A549 (cell line): ENCODE results near the gene RPS6KB1. TPM values are rescaled to one million over a fixed set of nuclear protein-coding genes. Genes with fewer than 3 reads are reported as not detected.
"Not testable (repeated sequence)": the region's sequence is repeated elsewhere in the genome, so short reads cannot be mapped to it uniquely, and the experiment has no call there.

Experiments
- ATAC-seq, 2 experiments: fragments of 200-7000 bp in 1 of 2; fragments of >200 bp in 1 of 2; cut with Nextera tagmentation in 1 of 2; cut with Tn5 transposase in 1 of 2; 3 replicates each; pipeline versions ENCODE4 v1.8.0 to v1.9.1; 2018 to 2020; ENCODE audit warnings: mild to moderate bottlenecking in 1 of 2, moderate library complexity in 1 of 2
- CTCF ChIA-PET: fragments of 300-600 bp; sonication (Branson Sonifier 250); formaldehyde crosslinking; extraction: SDS; loops from one replicate; lab custom pipeline; 2021; ENCODE audit warnings: antibody characterized with exemption, inconsistent platforms; lab: Yijun Ruan, JAX
- POLR2A ChIA-PET: fragments of 350-600 bp; formaldehyde crosslinking; extraction: SDS; loops from one replicate; lab custom pipeline; 2021; ENCODE audit warnings: antibody characterized with exemption, inconsistent platforms; lab: Yijun Ruan, JAX
- DNase-seq, 2 experiments: peaks; one replicate each; pipeline versions ENCODE4 v3.0.0 to v3.0.0-alpha.2; 2011 to 2016; ENCODE audit warnings: low read depth in 1 of 2, low spot score in 1 of 2
- FAIRE-seq: peaks from 2 replicates; lab custom pipeline; 2011; peaks lifted over from hg19 to GRCh38; lab: Jason Lieb, UNC
- H3K27ac ChIP-seq, 2 experiments: fragments of >200 bp; sonication (Bioruptor Twin); formaldehyde crosslinking; 3 replicates each; pipeline ENCODE4 v1.5.1; 2016 to 2017
- H3K4me1 ChIP-seq: fragments of >200 bp; sonication (Bioruptor Twin); formaldehyde crosslinking; 3 replicates; pipeline ENCODE4 v1.6.1; 2016
- H3K4me2 ChIP-seq: fragments of >200 bp; sonication (Bioruptor Twin); formaldehyde crosslinking; 3 replicates; pipeline ENCODE4 v1.6.1; 2016
- H3K4me3 ChIP-seq: fragments of >200 bp; sonication (Bioruptor Twin); formaldehyde crosslinking; 3 replicates; pipeline ENCODE4 v1.5.1; 2016
- H3K9me3 ChIP-seq: fragments of >200 bp; sonication (Bioruptor Twin); formaldehyde crosslinking; 3 replicates; pipeline ENCODE4 v1.6.1; 2016
- CBX2 ChIP-seq: fragments of 200-600 bp; sonication (generic); IDR thresholded peaks from 2 replicates; pipeline ENCODE4 v1.6.1; 2016; ENCODE audit warnings: low read depth, mild to moderate bottlenecking, borderline replicate concordance
- CEBPB ChIP-seq, 2 experiments: fragments of >200 bp in 1 of 2; sonication (Bioruptor Twin) in 1 of 2; formaldehyde crosslinking in 1 of 2; IDR thresholded peaks; 2 replicates each; pipeline ENCODE4 v1.6.1; 2012 to 2016
- CHD4 ChIP-seq: fragments of 200-600 bp; sonication (generic); IDR thresholded peaks from 2 replicates; pipeline ENCODE4 v1.6.1; 2016; ENCODE audit warnings: antibody characterized with exemption, mild to moderate bottlenecking, borderline replicate concordance
- JUNB ChIP-seq: fragments of >200 bp; sonication (Bioruptor Twin); formaldehyde crosslinking; IDR thresholded peaks from 2 replicates; pipeline ENCODE4 v1.6.1; 2016
- NFE2L2 ChIP-seq: fragments of 150-350 bp; conservative IDR thresholded peaks from 2 replicates; pipeline ENCODE4 v1.6.1; 2014; ENCODE audit warnings: low read length
- NPAS2 ChIP-seq: fragments of 250-450 bp; sonication (Bioruptor Pico); IDR thresholded peaks from 2 replicates; pipeline ENCODE4 v1.8.0; 2022; ENCODE audit warnings: mild to moderate bottlenecking, moderate library complexity, borderline replicate concordance
- POLR2AphosphoS2 ChIP-seq: conservative IDR thresholded peaks from 2 replicates; pipeline ENCODE4 v1.6.1; 2012; ENCODE audit warnings: low read length, improper control_type of control experiment, inconsistent platforms
- RCOR1 ChIP-seq: fragments of 150-350 bp; IDR thresholded peaks from 2 replicates; pipeline ENCODE4 v1.6.1; 2014; ENCODE audit warnings: antibody characterized with exemption, low read length, low read depth
- RFX5 ChIP-seq: fragments of 450-650 bp; IDR thresholded peaks from 2 replicates; pipeline ENCODE4 v1.7.1; 2014; ENCODE audit warnings: antibody characterized with exemption, mild to moderate bottlenecking, moderate library complexity
- TFCP2L1 ChIP-seq: fragments of 250-450 bp; sonication (Bioruptor Pico); IDR thresholded peaks from 2 replicates; pipeline ENCODE4 v1.5.0; 2021; ENCODE audit warnings: mild to moderate bottlenecking
- WGBS: methylation state at CpG from one replicate; pipeline ENCODE4 v1.1.6; 2017; ENCODE audit errors: missing lambda C conversion rate; 5-methylcytosine and 5-hydroxymethylcytosine counted together
- polyA plus RNA-seq, 4 experiments: library from polyadenylated mRNA; depleted of rRNA in 3 of 4; stranded (reverse); fragments of >200 nt; fragmentation: RNase III in 1 of 4; extraction: RNeasy Plus Mini Kit Qiagen cat#74134 plus additional on column Dnase treatment in 1 of 4; gene quantifications; 2 replicates in 3 of 4; 3 replicates in 1 of 4; pipeline ENCODE4 v1.2.3, GENCODE V29; 2011 to 2017
- TF ChIP-seq, protein P1 (sequence below): fragments of 250-450 bp; sonication (Bioruptor Pico); IDR thresholded peaks from 2 replicates; pipeline ENCODE4 v1.5.0; 2020; ENCODE audit warnings: low read depth, mild to moderate bottlenecking, moderate library complexity
- TF ChIP-seq, protein P2 (sequence below): fragments of >200 bp; sonication (Bioruptor Twin); formaldehyde crosslinking; IDR thresholded peaks from 3 replicates; pipeline ENCODE4 v1.6.1; 2016
- TF ChIP-seq, protein P3 (sequence below): fragments of 250-450 bp; sonication (Bioruptor Pico); IDR thresholded peaks from 2 replicates; pipeline ENCODE4 v1.5.0; 2021; ENCODE audit warnings: mild to moderate bottlenecking, moderate library complexity, borderline replicate concordance

RPS6KB1 gene
- polyA plus RNA-seq, 2 of the 4 experiments (the other 2 are of a cell fraction): 57.3 to 81.7 TPM

DNA sequence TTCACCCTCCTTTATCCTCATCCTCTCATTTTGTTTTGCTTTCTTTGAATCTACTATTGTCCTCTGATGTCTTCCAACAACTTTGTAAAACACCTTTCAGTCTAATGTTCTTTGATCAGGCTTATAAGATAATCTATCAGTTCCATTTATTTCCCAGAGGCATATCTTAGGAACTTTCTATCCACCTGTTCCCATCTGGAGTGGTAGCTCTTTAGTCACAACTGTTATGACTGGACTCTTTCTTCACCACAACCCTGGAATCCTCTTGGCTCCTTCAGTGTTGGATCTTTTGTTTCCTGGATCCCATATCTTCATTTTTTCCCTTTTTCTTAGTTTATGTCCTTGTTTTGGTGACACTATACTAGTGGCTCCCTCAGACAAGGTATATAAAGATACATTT lies 23.5 kb downstream of the RPS6KB1 start:
- ATAC-seq: no peak
- peaks cover 3% of the 10 kb centered on the region; the same call in 1 of the 3 replicates for H3K4me1 ChIP-seq
- ChIA-PET POLR2A (no interaction called here), CTCF (interaction anchor here (1.6 to 4.2 kb wide), 3 partner anchors 11 to 169 kb away, joined by 3 to 17 read pairs (median 3); no protein-coding TSS in a partner anchor)
- H3K9me3 ChIP-seq: no peaks in the 10 kb centered on the region
- H3K4me2 ChIP-seq: no peak overlapping the region
- TF ChIP-seq, protein P1, sequence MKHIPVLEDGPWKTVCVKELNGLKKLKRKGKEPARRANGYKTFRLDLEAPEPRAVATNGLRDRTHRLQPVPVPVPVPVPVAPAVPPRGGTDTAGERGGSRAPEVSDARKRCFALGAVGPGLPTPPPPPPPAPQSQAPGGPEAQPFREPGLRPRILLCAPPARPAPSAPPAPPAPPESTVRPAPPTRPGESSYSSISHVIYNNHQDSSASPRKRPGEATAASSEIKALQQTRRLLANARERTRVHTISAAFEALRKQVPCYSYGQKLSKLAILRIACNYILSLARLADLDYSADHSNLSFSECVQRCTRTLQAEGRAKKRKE (CRISPR knock-in tag): no peak
- TF ChIP-seq, protein P2, sequence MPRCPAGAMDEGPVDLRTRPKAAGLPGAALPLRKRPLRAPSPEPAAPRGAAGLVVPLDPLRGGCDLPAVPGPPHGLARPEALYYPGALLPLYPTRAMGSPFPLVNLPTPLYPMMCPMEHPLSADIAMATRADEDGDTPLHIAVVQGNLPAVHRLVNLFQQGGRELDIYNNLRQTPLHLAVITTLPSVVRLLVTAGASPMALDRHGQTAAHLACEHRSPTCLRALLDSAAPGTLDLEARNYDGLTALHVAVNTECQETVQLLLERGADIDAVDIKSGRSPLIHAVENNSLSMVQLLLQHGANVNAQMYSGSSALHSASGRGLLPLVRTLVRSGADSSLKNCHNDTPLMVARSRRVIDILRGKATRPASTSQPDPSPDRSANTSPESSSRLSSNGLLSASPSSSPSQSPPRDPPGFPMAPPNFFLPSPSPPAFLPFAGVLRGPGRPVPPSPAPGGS: no peak
- TF ChIP-seq TFCP2L1 (no peak), CHD4 (no peak), CBX2 (no peak), RCOR1 (no peak), RFX5 (no peak), CEBPB (IDR thresholded peaks at IDR 0.05) (no peak), POLR2AphosphoS2 (no peak), NPAS2 (CRISPR knock-in tag) (no peak), JUNB (no peak), NFE2L2 (no peak)
- TF ChIP-seq, protein P3, sequence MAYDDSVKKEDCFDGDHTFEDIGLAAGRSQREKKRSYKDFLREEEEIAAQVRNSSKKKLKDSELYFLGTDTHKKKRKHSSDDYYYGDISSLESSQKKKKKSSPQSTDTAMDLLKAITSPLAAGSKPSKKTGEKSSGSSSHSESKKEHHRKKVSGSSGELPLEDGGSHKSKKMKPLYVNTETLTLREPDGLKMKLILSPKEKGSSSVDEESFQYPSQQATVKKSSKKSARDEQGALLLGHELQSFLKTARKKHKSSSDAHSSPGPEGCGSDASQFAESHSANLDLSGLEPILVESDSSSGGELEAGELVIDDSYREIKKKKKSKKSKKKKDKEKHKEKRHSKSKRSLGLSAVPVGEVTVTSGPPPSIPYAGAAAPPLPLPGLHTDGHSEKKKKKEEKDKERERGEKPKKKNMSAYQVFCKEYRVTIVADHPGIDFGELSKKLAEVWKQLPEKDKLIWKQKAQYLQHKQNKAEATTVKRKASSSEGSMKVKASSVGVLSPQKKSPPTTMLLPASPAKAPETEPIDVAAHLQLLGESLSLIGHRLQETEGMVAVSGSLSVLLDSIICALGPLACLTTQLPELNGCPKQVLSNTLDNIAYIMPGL (CRISPR knock-in tag): no peak
- FAIRE-seq: no peak
- no peak for DNase-seq
- no peak overlapping the region for H3K4me3 ChIP-seq
- no peak overlapping the region for H3K27ac ChIP-seq

DNA sequence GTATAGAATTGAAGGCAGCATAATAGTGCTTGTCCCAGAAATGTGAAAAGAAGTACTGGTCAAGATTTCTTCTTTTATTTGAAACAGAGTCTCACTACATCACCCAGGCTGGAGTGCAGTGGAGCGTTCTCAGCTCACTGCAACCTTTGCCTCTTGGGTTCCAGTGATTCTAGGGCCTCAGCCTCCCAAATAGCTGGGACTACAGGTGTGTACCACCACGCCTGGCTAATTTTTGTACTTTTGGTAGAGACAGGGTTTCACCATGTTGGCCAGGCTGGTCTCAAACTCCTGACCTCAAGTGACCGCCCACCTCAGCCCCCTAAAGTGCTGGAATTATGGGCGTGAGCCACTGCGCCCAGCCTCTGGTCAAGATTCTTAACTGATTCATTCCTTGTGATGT lies 27.7 kb downstream of the RPS6KB1 start:
- FAIRE-seq, H3K9me3 ChIP-seq, POLR2A ChIA-PET, ATAC-seq, H3K27ac ChIP-seq, H3K4me1 ChIP-seq, H3K4me2 ChIP-seq, H3K4me3 ChIP-seq, DNase-seq: not testable (repeated sequence)
- CTCF ChIA-PET: interaction anchor here (0.5 to 1.7 kb wide), 2 partner anchors 21 to 116 kb away, joined by 3 read pairs; no protein-coding TSS in a partner anchor
- WGBS: 95% methylated on average over 5 of the region's 5 CpGs

DNA sequence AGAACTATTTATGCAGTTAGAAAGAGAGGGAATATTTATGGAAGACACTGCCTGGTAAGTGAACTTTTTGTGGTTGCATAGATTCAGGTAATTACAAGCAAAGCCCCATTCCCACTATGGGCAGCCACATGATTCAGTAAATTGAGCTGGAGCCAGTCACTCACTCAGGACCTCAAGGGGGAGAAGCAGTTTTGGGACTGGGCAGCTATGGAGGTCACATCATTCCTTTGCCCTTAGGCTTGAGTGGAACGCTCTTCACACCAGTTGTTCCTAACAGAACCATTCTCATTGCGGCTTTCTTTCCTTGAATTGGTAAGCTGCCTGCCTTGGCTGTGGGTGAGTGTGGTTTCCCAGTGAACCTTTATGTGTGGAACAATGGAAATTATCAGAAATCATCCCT lies 37.2 kb downstream of the RPS6KB1 start:
- H3K4me3 ChIP-seq, H3K9me3 ChIP-seq, H3K4me2 ChIP-seq, POLR2A ChIA-PET, H3K4me1 ChIP-seq, FAIRE-seq, CTCF ChIA-PET, DNase-seq, H3K27ac ChIP-seq: not testable (repeated sequence)
- 93% methylated on average over 2 of the region's 2 CpGs for WGBS
- peak in 1 of 2 experiments; percentile 32; a peak in 3 of 6 replicates for ATAC-seq

DNA sequence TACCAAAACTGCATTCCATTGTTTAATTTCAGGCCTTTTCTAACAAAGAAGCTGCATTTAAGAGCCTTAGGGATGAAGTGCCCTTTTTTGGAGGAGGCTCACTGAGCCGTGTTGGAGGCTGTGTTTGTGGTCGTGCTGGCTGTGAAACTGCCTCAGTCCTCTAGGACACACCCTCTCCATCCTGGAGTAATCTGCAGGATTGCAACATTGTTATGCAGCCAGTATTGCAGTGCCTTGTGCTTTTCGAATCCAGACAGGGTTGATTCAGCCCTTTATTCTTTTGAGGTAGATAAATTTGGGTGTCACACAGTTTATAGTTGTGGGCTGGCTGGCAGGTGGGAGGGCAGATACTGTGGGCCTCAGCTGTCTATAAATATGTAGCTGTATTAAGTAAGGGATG lies 37.8 kb downstream of the RPS6KB1 start:
- POLR2A ChIA-PET, H3K27ac ChIP-seq, FAIRE-seq, H3K9me3 ChIP-seq, H3K4me1 ChIP-seq, H3K4me2 ChIP-seq, H3K4me3 ChIP-seq: not testable (repeated sequence)
- 57% methylated on average over 3 of the region's 3 CpGs for WGBS
- peak; percentile 24 to 46; a peak in 1 of 4 replicates for TF ChIP-seq CEBPB (IDR thresholded peaks at IDR 0.05)
- CTCF ChIA-PET: interaction anchor here (0.7 kb wide), 1 partner anchor 107 kb away, joined by 3 read pairs; no protein-coding TSS in a partner anchor
- peak; percentile 85 to 93 for ATAC-seq
- peak in 1 of 2 experiments; percentile 18 for DNase-seq

DNA sequence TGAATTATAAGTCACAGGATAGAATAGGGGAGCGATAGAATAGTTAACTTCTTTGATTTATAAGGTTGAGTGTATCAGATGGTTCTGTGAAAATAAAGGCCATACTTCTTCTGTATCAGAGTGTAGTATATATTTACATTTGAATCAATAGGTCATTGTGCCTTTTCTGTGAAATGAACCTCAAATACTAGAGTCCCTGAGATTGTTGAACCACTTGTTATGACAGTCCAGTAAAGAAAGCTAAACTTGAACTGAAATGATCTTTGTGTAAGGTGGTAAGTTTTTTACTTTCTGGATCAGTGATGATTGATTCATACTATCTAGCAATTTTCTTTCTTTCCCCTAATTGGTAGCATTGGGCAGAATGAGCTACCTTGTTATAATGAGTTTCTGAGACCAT lies 40.4 kb downstream of the RPS6KB1 start:
- H3K9me3 ChIP-seq, DNase-seq, H3K4me2 ChIP-seq, H3K4me1 ChIP-seq, FAIRE-seq, H3K4me3 ChIP-seq, POLR2A ChIA-PET, ATAC-seq, H3K27ac ChIP-seq: not testable (repeated sequence)
- CTCF ChIA-PET: interaction anchor here (0.8 to 2.5 kb wide), 4 partner anchors 10 to 32 kb away, joined by 3 to 13 read pairs (median 4); partner anchors contain the start of gene RNFT1
- WGBS: 94% methylated on average over 1 of the region's 1 CpG

DNA sequence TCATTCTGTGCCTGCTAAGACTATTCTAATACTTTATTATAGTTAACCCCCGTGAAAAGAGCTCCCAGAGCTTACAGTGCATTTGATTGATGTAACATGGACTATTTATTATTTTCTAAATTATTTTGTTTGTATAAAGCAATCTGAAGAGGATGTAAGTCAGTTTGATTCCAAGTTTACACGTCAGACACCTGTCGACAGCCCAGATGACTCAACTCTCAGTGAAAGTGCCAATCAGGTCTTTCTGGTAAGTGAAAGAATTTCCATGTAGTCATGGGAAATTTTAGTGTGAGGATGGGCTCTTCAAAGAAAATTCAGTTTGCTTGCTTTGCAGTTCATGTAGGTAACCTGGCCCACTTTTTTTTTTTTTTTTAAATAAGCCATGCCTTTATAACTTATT lies 47.8 kb downstream of the RPS6KB1 start:
- CTCF ChIA-PET: interaction anchor here (0.6 kb wide), 1 partner anchor 176 kb away, joined by 3 read pairs; no protein-coding TSS in a partner anchor

More for the DNA sequence above, 47.8 kb downstream of the RPS6KB1 start:
- ATAC-seq, FAIRE-seq, H3K27ac ChIP-seq, H3K4me3 ChIP-seq, H3K9me3 ChIP-seq, H3K4me2 ChIP-seq, POLR2A ChIA-PET, DNase-seq, H3K4me1 ChIP-seq: not testable (repeated sequence)
- 71% methylated on average over 3 of the region's 3 CpGs for WGBS
